ENCODE data around the gene MEIOB.

MEIOB gene

GRCh38 chr16:1834096-1834495 is 37.9 kb downstream of the MEIOB start:
- no peak for ATAC-seq
- TF ChIP-seq RARB (CRISPR knock-in tag; IDR thresholded peaks at IDR 0.05) (no peak), ZNF70 (CRISPR knock-in tag; IDR thresholded peaks at IDR 0.05) (no peak), ZFP3 (CRISPR knock-in tag; IDR thresholded peaks at IDR 0.05) (no peak), ZC3H10 (CRISPR knock-in tag; IDR thresholded peaks at IDR 0.05) (no peak), ZNF8 (CRISPR knock-in tag; IDR thresholded peaks at IDR 0.05) (no peak)
- TF ChIP-seq, protein P1, sequence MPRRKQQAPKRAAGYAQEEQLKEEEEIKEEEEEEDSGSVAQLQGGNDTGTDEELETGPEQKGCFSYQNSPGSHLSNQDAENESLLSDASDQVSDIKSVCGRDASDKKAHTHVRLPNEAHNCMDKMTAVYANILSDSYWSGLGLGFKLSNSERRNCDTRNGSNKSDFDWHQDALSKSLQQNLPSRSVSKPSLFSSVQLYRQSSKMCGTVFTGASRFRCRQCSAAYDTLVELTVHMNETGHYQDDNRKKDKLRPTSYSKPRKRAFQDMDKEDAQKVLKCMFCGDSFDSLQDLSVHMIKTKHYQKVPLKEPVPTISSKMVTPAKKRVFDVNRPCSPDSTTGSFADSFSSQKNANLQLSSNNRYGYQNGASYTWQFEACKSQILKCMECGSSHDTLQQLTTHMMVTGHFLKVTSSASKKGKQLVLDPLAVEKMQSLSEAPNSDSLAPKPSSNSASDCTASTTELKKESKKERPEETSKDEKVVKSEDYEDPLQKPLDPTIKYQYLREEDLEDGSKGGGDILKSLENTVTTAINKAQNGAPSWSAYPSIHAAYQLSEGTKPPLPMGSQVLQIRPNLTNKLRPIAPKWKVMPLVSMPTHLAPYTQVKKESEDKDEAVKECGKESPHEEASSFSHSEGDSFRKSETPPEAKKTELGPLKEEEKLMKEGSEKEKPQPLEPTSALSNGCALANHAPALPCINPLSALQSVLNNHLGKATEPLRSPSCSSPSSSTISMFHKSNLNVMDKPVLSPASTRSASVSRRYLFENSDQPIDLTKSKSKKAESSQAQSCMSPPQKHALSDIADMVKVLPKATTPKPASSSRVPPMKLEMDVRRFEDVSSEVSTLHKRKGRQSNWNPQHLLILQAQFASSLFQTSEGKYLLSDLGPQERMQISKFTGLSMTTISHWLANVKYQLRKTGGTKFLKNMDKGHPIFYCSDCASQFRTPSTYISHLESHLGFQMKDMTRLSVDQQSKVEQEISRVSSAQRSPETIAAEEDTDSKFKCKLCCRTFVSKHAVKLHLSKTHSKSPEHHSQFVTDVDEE (CRISPR knock-in tag; IDR thresholded peaks at IDR 0.05) = no peak

GRCh38 chr16:1832838-1833454 is 39.0 kb downstream of the MEIOB start:
- ATAC-seq = no peak
- TF ChIP-seq CSDC2 (CRISPR knock-in tag; IDR thresholded peaks at IDR 0.05) = no peak
- no peak for TF ChIP-seq CSRNP3 (CRISPR knock-in tag; IDR thresholded peaks at IDR 0.05)
- no peak for TF ChIP-seq TCF4 (CRISPR knock-in tag; IDR thresholded peaks at IDR 0.05; ENCODE audit: borderline replicate concordance)
- TF ChIP-seq PATZ1 (CRISPR knock-in tag; IDR thresholded peaks at IDR 0.05; ENCODE audit: borderline replicate concordance) = no peak
- TF ChIP-seq ZNF8 (CRISPR knock-in tag; IDR thresholded peaks at IDR 0.05) = no peak
- TF ChIP-seq RARB (CRISPR knock-in tag; IDR thresholded peaks at IDR 0.05) = no peak
- TF ChIP-seq PPARA (CRISPR knock-in tag; IDR thresholded peaks at IDR 0.05; ENCODE audit: borderline replicate concordance) = no peak
- TF ChIP-seq ZFP30 (CRISPR knock-in tag; IDR thresholded peaks at IDR 0.05) = no peak

GRCh38 chr16:1831186-1832075 is 40.5 kb downstream of the MEIOB start:
- ATAC-seq = no peak
- TF ChIP-seq TOX (CRISPR knock-in tag; IDR thresholded peaks at IDR 0.05; ENCODE audit: borderline replicate concordance) (no peak), ZNF8 (CRISPR knock-in tag; IDR thresholded peaks at IDR 0.05) (no peak), CSDC2 (CRISPR knock-in tag; IDR thresholded peaks at IDR 0.05) (no peak), GLIS3 (CRISPR knock-in tag; IDR thresholded peaks at IDR 0.05) (no peak), ZFP30 (CRISPR knock-in tag; IDR thresholded peaks at IDR 0.05) (no peak), CREB5 (CRISPR knock-in tag; IDR thresholded peaks at IDR 0.05; ENCODE audit: low read depth) (no peak), ZNF70 (CRISPR knock-in tag; IDR thresholded peaks at IDR 0.05) (no peak), SNAI2 (CRISPR knock-in tag; IDR thresholded peaks at IDR 0.05) (no peak), ARNTL (CRISPR knock-in tag; IDR thresholded peaks at IDR 0.05; ENCODE audit: borderline replicate concordance, low read depth) (no peak), BACH2 (CRISPR knock-in tag; IDR thresholded peaks at IDR 0.05; ENCODE audit: borderline replicate concordance) (no peak), OSR1 (CRISPR knock-in tag; IDR thresholded peaks at IDR 0.05) (no peak), RARB (CRISPR knock-in tag; IDR thresholded peaks at IDR 0.05) (no peak), CSRNP3 (CRISPR knock-in tag; IDR thresholded peaks at IDR 0.05) (no peak), ISL1 (CRISPR knock-in tag; IDR thresholded peaks at IDR 0.05) (no peak), ZFP3 (CRISPR knock-in tag; IDR thresholded peaks at IDR 0.05) (no peak), ZNF565 (CRISPR knock-in tag; conservative IDR thresholded peaks at IDR 0.05; ENCODE audit: low read depth) (no peak), PPARA (CRISPR knock-in tag; IDR thresholded peaks at IDR 0.05; ENCODE audit: borderline replicate concordance) (no peak), ZC3H10 (CRISPR knock-in tag; IDR thresholded peaks at IDR 0.05) (no peak), PATZ1 (CRISPR knock-in tag; IDR thresholded peaks at IDR 0.05; ENCODE audit: borderline replicate concordance) (no peak)
- TF ChIP-seq, protein P1 (CRISPR knock-in tag; IDR thresholded peaks at IDR 0.05) = no peak
